PFSK-1 (cell line): ENCODE measurements around the gene CABP7.

ENCODE experiments used
- FOXP2 ChIP-seq: optimal IDR thresholded peaks from 2 replicates; pipeline ENCODE3; 2011; ENCODE audit warnings: borderline replicate concordance, control low read depth, inconsistent platforms; ENCODE audit not compliant: insufficient read depth; ENCODE audit errors: extremely low read length, extremely low read depth
- POLR2AphosphoS5 ChIP-seq: IDR thresholded peaks from 2 replicates; pipeline ENCODE4 v1.6.1; 2012; ENCODE audit warnings: low read depth, mild to moderate bottlenecking, control low read depth, low read length, moderate library complexity
- REST ChIP-seq, 2 experiments: IDR thresholded peaks; 2 replicates each; pipeline versions ENCODE4 v1.6.1 to v1.8.0; 2011 to 2012; ENCODE audit warnings: low read depth in 2 of 2, low read length in 2 of 2, control low read depth in 1 of 2, inconsistent platforms in 1 of 2, mild to moderate bottlenecking in 1 of 2, moderate library complexity in 1 of 2; ENCODE audit not compliant: insufficient read depth in 1 of 2
- SIN3A ChIP-seq: IDR thresholded peaks from 2 replicates; pipeline ENCODE4 v1.6.1; 2012; ENCODE audit warnings: mild to moderate bottlenecking, low read length, moderate library complexity, borderline replicate concordance; ENCODE audit not compliant: insufficient read depth
- TAF1 ChIP-seq: IDR thresholded peaks from 2 replicates; pipeline ENCODE4 v1.6.1; 2012; ENCODE audit warnings: low read length, control low read depth, borderline replicate concordance; ENCODE audit not compliant: insufficient read depth

CABP7 gene

GRCh38 chr22:29738118-29738815, 18.5 kb downstream of the CABP7 start:
- no peak for TF ChIP-seq FOXP2

- TF ChIP-seq REST (IDR thresholded peaks at IDR 0.05; ENCODE audit: insufficient read depth in 1 of 2, low read depth in 2 of 2, low read length in 2 of 2) (no peak), POLR2AphosphoS5 (no peak), FOXP2 (no peak), TAF1 (no peak), SIN3A (no peak)
Observed at GRCh38 chr22:29739346-29739875, 19.6 kb downstream of the CABP7 start.

GRCh38 chr22:29740216-29740615, 20.4 kb downstream of the CABP7 start:
- TF ChIP-seq REST (IDR thresholded peaks at IDR 0.05; ENCODE audit: insufficient read depth in 1 of 2, low read depth in 2 of 2, low read length in 2 of 2) (no peak), TAF1 (no peak), POLR2AphosphoS5 (no peak)

GRCh38 chr22:29741926-29742325, 22.1 kb downstream of the CABP7 start:
- TF ChIP-seq FOXP2 (no peak), TAF1 (no peak), REST (IDR thresholded peaks at IDR 0.05; ENCODE audit: insufficient read depth in 1 of 2, low read depth in 2 of 2, low read length in 2 of 2) (no peak), SIN3A (no peak), POLR2AphosphoS5 (no peak)

GRCh38 chr22:29742326-29742725, 22.5 kb downstream of the CABP7 start:
- no peak for TF ChIP-seq SIN3A
- TF ChIP-seq REST (IDR thresholded peaks at IDR 0.05; ENCODE audit: insufficient read depth in 1 of 2, low read depth in 2 of 2, low read length in 2 of 2) = no peak
- TF ChIP-seq POLR2AphosphoS5 = no peak
- no peak for TF ChIP-seq TAF1
- no peak for TF ChIP-seq FOXP2
